NCI-H187 (cell line): ENCODE measurements around the gene IGFL1.
"Not testable (repeated sequence)": the region's sequence is repeated elsewhere in the genome, so short reads cannot be mapped to it uniquely, and the experiment has no call there.

Experiments
- DNase-seq, 2 experiments: peaks; one replicate each; lab custom pipeline; 2025; lab: John Stamatoyannopoulos, UW

The IGFL1 gene

GRCh38 chr19:46202426-46202825, 27.1 kb upstream of the IGFL1 start:
- DNase-seq, result no peak

DNA sequence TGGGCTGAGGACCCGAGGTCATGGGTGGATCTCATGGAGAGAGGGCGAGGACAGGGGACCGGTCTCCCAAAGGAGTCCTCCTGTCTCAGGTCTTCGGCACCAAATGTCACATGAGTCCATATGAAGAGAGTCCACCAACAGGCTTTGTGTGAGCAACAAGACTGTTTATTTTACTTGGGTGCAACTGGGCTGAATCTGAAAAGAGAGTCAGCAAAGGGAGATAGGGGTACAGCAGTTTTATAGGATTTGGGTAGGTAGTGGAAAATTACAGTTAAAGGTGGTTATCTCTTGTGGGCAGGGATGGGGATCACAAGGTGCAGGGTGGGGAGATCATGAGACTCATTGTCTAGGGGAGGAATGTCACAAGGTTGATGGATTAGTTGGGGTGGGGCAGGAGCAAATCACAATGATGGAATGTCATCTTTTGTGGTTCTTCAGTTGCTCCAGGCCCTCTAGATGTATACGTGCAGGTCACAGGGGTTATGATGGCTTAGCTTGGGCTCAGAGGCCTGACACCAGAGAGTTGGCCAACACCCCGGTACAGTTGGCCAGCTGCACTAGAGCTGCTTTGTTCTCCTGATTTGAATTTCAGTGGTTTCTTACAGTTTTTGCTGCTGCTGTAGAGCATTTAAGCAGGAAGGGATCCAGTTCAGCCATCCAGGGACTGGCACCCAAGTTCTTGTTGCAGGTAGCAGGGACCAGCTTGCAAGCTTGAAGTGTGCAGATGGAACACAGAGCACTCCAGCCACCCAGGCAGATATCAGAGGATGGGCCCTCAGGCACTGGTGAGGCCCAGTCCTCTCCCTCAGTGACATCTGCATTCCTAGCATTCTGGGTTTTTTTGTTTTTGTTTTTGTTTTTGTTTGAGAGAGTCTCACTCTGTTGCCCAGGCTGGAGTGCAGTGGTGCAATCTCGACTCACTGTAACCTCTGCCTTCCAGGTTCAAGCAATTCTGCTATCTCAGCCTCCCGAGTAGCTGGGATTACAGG, 26.4 kb upstream of the IGFL1 start:
- no peak for DNase-seq

DNA sequence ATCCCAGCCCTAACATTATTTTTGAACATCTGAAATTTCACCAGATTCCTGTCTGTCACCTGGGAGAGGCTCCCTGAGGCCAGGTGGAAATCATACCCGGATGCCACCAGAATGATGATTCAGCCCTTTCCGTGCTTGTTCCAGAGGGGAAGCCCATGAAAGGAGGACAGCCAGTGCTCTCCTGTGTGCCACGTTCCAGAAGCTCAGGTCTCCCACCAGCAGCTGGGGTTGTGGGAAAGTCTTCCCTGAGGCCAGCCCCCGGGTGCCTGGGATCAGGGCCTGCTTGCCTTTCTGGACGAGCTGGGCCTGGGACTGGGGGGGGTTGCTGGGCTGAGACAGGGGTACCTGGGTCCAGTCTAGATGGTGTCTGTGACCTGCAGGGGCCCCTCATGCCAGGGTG, 25.5 kb upstream of the IGFL1 start:
- no peak for DNase-seq

GRCh38 chr19:46205183-46205984, 24.2 kb upstream of the IGFL1 start:
- no peak for DNase-seq

- DNase-seq, result no peak
Measured at GRCh38 chr19:46206176-46206575, 23.4 kb upstream of the IGFL1 start.

DNA sequence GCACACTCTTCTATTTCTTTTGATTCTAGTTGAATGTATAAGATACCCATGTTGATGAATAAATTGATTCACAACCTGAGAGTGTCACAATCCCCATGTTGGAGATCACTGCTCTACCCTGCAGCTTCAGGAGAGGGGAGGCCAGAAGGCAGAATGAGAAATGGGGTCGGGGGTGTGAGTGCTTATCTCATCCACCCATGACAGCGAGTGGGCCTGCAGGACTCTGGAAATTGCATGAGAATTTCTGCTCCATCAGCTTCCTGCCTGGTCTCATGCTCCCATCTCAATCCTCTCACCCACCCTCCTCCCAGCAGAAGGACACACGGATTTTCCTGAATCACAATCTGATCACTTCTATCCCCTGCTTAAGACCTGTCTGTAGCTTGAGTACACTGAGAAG, 22.9 kb upstream of the IGFL1 start:
- DNase-seq, result no peak

GRCh38 chr19:46207858-46208257, 21.7 kb upstream of the IGFL1 start:
- DNase-seq, result not testable (repeated sequence)

DNA sequence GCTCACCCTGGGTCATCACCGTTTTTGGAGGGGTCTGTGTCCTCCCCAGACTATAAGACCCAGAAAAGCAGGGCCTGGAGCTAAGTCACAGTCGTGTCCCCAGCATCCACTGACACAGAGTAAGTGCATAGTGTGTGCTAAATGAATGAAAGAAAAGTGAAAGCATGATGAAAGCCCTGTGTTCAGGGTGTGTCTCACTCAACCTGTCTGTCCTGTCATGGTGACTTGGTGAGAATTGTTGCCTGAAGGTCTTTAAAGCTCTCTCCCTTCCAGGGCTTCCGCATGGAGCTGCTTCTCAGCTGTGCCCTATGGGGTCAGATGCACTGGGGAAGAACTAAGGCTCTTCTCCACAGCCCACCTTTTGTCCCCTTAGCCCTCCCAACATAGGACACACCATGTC, 20.5 kb upstream of the IGFL1 start:
- no peak for DNase-seq

- no peak for DNase-seq
Measured at GRCh38 chr19:46209472-46209871, 20.1 kb upstream of the IGFL1 start.

- DNase-seq, result no peak
Measured at GRCh38 chr19:46210669-46211068, 18.9 kb upstream of the IGFL1 start.

DNA sequence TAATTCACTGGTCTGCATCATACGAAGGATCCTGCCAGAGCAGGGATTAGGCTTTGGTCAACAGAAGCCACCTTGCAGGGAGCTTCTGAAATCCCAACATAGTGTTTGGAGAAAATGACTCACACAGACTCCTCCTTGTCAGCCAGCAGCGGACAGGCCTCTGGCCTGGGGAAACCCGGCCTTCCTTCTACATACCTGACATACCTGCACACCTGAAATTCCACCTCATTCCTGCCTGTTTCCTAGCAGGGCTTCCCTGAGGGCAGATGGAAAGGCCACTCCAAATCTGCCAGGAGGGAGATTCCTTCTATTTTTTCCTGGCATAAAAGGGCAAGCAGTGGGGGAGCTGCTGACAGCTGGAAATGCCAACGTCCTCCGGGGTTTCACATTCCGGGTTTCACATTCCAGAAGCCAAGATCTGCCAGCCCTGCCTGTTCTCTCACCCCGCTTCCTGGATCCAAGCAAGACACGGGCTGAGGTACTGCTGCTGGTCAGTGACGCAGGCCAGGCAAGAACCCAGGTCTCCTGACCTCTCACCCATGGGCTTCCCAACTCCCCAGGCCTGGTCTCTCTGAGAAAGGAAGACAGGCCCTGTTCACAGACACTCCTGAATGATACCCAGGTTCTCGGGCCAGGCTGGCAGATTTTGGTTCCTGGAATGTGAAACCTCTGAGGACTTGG, 18.2 kb upstream of the IGFL1 start:
- no peak for DNase-seq

DNA sequence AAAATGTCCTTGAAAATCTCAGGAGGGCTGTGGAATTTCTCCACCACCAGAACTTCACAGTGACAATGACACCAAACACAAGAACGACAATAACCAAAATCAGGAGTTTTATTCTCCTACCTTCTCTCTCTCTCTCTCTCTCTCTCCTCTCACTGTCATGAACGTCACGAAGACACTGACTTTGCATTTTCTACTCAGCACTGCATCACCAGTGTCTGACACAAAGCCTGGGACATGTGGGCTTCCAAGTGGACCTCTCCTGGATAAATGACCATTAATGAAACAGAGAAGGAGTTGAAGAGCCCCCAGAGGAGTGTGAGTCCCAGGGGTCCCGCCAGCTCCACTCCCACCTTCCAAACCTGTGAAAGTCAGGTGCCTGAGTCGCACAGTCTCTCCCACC, 16.9 kb upstream of the IGFL1 start:
- not testable (repeated sequence) for DNase-seq

- no peak for DNase-seq
Measured at GRCh38 chr19:46213156-46213555, 16.4 kb upstream of the IGFL1 start.

GRCh38 chr19:46213806-46214205, 15.7 kb upstream of the IGFL1 start:
- DNase-seq, result no peak

DNA sequence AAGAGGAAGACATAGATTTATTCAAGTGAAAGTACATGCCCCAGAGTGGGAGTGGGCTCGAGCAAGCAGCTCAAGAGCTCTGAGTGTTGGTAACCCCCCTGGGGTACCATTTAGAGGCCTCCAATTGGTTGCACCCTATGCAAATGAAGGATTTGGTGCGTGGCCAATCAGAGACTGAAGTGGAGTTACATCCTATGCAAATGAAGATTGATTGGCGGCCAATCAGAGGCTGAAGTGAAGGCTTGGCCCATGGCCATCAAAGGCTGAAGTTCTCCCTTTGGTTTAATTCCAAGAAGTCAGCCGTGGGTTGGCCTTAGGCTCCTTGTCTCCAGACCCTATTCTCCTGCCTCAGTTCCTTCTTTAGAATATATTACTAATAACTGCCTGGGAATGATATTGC, 12.9 kb upstream of the IGFL1 start:
- no peak for DNase-seq

DNA sequence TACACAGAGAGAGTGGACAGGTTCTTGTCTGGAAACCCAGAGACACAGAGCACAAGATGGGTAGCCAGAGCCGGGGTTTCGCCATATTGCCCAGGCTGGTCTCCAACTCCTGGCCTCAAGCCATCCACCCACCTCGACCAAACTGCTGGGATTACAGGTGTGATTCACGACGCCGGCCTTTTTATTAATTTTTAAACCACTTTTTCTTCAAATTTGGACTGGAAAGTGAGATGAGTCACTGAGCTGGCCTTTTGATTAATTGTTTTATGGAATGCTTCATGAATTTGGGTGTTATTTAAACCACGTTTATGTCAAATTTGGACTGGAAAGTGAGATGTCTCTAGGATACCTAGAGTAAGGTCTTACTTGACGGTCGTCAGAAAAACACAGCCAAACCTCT, 12.1 kb upstream of the IGFL1 start:
- no peak for DNase-seq

DNA sequence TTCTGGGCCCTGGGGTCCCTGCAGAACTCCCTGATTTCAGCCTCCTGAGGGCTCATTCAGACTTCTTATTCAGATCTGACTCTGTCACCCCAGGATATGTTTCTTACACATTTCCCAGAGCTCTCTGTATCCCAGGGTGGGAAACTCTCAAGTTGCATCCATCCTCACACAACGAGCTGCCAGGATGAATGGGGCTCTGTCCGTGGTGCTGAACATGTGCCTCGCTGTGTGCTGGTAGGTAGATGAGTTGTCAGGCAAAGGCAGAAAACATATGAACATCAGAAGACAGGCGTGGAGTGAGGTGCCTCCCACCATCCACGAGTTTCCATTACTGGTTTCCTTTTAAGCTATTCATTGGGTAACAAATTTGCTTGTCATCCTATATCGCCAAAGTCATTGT, 11.4 kb upstream of the IGFL1 start:
- no peak for DNase-seq

- no peak for DNase-seq
Measured at GRCh38 chr19:46220038-46220615, 9.4 kb upstream of the IGFL1 start.

DNA sequence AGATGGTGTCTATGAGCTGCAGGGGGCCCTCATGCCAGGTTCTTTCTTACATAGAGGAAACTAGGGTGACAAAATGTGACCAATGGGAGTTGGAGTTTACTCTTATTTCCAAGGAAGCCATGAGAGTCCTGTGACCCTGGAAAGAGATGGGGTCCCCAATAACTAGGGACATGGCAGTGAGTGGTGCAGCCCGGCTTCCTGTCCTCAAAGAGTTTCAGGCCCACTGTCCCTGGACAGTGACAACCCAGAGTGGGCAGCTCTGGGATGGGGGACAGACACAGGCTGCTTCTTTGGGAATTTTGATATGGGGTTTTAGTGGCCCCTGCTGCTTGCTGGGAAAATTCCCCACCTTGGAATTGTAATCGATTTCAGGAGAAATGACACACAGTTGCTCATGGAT, 8.4 kb upstream of the IGFL1 start:
- DNase-seq, result no peak

GRCh38 chr19:46221981-46222610, 7.4 kb upstream of the IGFL1 start:
- no peak for DNase-seq

- not testable (repeated sequence) for DNase-seq
Measured at GRCh38 chr19:46223787-46224186, 5.8 kb upstream of the IGFL1 start.

DNA sequence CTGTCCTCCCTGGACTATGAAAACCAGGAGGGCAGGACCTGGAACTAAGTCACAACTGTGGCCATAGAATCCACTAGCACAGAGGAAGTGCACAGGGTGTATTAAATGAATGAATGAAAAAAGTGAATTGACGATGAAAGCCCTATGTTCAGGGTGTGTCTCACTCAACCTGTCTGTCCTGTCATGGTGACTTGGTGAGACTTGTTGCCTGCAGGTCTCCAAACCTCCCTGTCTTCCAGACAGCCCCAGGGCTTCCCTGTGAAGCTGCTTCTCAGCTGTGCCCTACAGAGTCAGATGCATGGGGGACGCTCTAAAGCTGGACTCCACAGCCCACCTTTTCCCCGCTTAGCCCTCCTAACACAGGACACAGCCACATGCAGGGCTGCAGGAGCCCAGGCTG, 4.8 kb upstream of the IGFL1 start:
- DNase-seq, result no peak
